Skin of body (tissue), 2 donors: Measurements from ENCODE around the gene LRRC75B. TPM values are rescaled to one million over a fixed set of nuclear protein-coding genes. Genes with fewer than 3 reads are reported as not detected.
"Not testable (repeated sequence)": the region's sequence is repeated elsewhere in the genome, so short reads cannot be mapped to it uniquely, and the experiment has no call there.

ENCODE experiments used
- DNase-seq: peaks from one replicate; lab custom pipeline; 2025; lab: John Stamatoyannopoulos, UW
- total RNA-seq: library from RNA; depleted of rRNA; stranded (reverse); fragments of >200 nt; gene quantifications from one replicate; pipeline ENCODE4 v1.2.3, GENCODE V29; 2014

The LRRC75B gene
- total RNA-seq, 1 donor from 2014 or later, result 6.2 TPM

DNA sequence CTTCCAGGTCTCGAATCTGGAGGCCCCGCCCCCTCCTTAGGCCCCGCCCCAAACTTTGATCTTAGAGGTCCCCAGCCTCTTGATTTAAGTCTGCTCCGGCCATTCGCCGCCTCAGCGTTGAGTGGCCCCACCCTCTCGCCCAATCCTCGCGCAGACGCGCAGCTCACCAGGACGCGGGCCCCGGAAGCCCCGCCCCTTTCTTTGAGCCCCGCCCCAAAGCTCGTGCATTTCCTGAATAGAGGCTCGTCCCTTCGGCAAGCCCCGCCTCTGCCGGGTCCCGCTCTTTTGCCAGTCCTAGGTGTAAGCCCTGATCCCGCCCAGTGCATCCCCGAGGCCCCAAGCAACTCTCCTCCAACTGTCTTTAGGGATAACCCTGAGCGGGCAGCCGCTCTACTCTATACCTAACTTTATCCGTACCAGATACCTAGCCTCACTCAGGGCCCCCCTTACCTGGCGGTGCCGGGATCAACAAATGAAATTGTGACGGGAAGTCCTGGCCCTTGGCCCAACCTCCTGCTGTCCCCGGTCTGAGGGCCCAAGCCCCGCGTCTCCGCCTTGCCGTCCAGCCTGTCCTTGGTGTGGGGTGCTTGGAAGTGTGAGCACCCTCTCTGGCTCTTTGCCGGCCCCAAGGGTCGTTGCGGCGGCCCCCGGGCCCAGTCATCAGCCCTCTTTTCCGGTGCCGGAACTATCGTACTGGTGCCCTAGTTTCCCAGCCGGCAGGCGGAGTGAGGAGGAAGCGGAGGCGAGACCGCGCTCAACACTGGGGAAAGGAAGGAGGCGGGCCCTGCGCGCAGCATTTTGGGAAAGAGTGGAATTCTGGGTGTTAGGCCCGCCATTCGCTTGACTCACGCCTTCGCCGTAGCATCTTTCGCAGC, 37.5 kb downstream of the LRRC75B start, which contains the start of gene SNRPD3:
Gene SNRPD3, plus strand, starts transcription at position 835 of the 875 bp plus-strand sequence. CDS start 1,676 bp downstream, outside the sequence.
- peak; percentile 99 for DNase-seq

DNA sequence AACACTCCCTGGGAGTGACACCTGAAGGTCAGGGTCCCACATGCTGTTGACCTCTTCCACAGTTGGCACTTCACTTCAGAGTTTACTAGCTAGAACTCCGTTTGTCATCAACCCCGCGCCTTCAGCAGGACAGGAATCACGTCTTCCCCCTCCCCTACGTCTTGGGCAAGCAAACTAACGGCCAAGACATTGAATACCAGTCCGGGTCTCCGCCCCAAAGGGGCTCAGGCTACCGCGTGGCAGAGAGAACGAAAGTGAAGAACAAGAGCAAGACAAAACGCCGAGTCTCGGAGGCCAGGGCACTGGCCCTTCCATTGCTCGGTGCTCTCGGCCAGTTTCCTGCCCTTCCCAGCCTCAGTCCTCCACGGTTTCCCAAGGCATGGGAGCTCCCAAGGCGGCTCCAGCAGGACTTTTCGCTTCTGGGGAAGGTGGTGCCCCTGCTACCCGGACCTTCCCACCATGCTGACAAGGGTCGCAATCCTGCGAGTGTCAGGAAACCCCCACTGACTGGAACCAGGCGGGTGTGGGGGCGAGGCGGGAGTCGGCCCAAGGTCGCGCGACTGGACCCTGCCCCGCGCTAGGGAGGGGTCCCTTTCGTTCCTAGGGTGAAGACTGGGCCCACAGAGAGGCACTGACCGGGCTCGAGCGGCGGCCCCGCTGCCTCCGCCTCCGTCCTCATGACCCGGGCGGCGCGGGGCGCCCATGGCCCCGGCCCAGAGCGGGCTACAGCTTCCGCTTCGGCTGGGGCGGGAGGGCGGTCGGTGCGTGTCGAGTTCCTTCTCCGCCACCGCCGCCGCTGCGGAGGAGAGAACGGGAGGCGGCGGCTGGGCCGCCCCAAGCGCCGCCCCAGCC, 38.3 kb downstream of the LRRC75B start, which contains the start of gene GUCD1:
Gene GUCD1, minus strand, starts transcription at position 826 of the 852 bp plus-strand sequence. Its CDS starts 147 bp downstream, at position 679.
- DNase-seq, result peak; percentile 31

DNA sequence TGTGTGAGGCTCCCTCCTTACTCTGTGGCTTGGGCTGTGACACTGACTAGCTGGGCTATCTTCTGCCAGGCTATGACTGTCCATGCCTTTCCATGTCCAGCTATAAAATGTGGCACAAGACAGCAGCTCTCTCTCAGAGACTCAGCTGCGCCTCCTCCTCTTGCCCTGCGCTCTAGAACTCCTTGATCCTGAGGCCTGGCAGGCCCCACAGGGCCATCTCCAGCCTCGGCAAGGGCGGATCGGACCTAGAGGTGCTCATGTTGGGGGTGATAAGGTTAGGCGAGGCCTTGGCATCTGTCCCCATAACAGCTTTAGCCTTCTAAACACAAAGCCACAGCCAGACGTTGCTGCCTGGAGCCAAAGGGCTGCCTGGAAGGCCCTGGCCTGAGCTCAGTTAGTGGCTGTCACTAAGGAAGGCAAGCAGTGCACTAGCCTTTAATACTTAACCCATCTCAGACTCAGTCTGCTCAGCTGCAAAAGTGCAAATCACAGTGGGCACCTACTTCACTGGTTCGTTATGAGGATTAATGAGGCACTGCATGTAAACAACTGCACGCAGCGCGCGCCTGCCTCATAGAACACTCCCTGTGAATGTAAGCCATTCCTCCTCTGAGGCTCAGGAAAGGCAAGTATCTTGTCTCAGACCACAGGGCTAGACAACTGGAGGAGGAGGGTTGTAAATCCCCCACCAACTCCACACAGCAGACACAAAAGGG, 39.1 kb downstream of the LRRC75B start:
- DNase-seq, result no peak

DNA sequence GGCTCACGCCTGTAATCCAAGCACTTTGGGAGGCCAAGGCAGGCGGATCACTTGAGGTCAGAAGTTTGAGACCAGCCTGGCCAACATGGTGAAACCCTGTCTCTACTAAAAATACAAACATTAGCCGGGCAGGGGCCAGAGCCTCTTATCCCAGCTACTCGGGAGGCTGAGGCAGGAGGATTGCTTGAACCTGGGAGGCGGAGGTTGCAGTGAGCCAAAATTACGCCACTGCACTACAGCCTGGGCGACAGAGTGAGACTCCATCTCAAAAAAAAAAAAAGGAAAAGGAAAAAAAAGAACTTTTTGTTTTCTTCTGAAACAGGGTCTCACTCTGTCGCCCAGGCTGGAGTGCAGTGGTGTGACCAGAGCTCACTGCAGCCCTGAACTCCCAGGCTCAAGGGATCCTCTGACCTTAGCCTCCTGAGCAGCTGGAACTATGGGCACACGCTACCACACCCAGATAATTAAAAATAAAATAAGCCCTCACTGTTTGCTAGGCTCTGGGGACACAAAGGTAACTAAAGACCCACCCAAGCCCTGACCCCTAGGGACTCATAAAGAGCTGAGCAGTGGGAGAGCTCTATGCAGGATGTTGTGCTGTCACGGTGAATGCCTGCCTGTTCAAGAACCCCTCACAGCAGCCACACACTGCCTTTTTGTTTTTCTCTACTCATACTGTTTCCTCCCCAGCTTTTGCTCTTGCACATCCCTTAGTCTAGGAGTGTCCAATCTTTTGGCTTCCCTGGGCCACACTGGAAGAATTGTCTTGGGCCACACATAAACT, 40.2 kb downstream of the LRRC75B start:
- DNase-seq, result not testable (repeated sequence)

DNA sequence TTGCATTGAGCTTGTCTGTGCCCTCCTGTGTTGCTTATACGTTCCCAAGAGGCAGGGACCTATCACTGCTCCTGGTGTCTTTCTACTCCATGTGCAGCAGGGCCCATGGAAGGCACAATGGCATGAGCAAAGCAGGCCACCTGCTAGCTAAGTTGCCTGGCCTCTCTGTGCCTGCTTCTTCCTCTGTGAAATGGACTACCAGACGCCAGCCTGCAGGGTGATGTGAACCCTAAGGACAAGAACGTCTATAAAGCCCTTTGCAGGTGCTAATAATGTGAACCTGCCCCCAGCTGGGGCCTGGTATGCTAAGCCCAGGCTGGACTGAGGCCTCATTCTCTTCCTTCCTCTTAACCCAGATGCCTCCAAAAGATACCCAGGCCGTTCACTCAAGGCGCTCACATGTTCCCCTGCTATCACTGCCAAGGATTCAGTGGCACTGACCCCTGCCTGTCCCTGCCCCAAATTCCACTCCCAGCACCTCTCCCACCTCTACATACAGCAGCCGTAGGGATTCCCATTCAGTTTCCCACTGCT, 41.9 kb downstream of the LRRC75B start:
- DNase-seq, result no peak

DNA sequence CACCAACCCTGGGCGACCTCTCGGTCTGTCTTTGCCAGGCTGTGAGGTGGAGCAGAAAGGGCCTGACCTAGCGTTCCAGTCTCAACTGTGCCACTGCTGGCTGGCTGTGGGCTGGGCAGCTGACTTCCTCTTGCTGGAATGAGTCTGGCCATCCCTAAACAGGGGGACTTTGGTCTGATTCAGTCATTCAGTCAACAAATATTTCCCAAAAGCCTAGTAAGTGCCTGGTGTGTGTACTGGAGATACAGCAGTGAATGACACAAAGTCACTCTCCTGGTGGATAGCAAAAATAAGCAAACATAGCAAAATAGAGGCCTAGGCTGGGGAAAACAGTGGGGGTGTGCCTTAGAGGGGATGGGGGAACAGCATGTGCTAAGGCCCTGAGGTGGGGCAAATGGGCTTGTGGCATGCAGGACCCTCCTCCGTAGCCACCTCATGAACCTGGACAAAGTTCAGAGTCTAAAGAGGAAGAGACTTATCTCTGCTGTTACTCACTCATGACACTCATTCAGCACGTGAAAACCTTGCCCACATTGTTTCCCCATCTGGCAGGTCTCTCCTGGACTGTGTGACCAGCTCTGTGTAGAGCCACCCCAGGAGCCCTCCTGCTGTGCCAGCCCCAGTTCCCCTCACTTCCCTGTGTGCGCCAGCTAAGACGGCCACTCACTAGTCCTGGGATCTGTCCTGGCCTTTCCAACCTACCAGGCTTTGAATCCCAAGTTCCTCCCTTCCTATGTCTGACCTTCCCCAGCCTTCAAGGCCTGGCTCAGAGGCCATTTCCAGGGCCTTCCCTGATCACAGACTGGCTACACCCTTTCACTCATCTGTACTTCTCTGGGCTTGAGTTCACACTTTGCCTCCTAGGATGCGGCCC, 42.6 kb downstream of the LRRC75B start:
- DNase-seq, result no peak

DNA sequence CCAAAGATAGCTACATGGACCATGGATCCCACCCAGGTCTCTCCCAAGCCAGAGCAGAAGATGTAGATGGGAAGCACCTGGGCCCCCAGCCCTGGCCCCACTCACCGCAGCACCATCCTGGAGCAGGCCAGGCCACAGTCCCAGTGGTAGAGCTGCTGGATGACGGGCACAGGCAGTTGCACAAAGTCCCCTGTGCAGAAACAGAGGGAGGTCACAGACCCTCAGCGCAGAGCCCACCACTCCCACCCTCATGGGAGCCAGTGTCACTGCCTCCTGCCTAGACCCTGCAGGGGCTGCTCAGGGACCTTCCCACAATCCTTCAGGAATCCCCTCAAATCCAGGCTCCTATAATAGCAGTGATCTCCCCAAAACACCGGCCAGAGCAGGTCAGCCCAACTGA, 44.1 kb downstream of the LRRC75B start:
- DNase-seq, result no peak

DNA sequence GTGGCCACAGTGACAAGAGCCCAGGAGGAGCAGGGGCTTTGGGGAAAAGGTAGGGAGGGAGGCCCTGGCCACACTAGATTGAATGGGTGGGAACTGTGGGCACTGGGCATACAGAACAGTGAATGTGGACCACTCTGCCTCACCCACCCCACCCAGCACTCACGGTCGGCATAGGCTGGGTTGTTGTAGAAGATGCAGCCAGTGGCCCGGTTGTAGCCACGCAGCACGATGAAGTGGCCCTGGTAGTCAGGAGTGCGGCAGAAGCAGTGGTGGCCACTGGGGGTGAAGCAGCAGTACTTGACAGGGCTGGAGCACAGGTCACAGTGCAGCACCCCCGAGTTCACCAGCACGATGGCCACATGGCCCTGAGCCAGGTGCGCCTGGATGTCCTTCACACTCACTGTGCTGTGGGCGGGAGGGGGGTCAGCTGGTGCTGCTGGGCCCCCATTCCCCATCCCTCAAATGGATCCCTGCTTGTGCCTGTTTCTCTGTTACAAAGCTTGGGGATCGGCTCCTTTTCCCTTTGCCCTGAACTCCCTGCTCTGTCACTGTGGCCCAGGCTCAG, 49.1 kb downstream of the LRRC75B start:
- no peak for DNase-seq

DNA sequence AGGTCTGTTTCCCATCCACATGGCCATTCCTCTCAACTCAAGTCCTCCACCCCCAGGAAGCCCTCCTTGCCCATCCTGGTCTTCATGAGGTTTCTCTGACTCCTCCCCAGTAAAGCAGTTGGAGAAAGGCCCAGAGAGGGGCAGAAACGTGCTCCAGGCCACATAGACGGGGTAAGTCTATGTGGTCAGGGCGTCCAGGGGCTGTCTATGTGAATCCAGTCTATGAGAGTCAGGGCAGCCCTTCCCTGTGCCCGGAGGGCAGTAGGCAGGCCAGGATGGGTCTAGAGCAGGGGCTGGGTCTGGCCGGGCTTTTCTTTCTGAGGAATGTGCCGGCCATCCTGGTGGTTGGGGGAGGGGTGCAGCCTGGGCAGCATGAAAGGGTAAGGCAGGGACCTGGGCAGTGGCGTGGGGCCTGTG, 49.7 kb downstream of the LRRC75B start:
- no peak for DNase-seq

DNA sequence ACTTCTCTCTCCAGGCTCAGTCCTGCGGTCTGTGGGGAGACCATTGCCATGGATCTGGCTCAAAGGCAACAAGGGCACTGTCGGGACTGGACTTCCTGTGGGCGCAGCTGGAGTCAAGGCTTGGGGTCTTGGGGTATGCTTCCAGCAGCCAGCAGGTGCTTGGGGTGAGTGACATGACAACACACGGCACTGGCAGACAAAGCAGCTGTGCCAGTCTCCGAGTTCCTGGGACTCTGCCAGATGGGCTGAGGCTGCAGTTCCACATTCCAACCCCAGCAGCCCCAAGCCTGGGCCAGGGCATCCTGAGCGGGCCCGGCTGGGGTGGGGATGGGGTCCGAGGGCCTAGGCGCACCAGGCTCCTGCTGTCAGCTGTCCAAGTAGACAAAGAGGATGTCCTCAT, 50.2 kb downstream of the LRRC75B start:
- DNase-seq, result no peak

DNA sequence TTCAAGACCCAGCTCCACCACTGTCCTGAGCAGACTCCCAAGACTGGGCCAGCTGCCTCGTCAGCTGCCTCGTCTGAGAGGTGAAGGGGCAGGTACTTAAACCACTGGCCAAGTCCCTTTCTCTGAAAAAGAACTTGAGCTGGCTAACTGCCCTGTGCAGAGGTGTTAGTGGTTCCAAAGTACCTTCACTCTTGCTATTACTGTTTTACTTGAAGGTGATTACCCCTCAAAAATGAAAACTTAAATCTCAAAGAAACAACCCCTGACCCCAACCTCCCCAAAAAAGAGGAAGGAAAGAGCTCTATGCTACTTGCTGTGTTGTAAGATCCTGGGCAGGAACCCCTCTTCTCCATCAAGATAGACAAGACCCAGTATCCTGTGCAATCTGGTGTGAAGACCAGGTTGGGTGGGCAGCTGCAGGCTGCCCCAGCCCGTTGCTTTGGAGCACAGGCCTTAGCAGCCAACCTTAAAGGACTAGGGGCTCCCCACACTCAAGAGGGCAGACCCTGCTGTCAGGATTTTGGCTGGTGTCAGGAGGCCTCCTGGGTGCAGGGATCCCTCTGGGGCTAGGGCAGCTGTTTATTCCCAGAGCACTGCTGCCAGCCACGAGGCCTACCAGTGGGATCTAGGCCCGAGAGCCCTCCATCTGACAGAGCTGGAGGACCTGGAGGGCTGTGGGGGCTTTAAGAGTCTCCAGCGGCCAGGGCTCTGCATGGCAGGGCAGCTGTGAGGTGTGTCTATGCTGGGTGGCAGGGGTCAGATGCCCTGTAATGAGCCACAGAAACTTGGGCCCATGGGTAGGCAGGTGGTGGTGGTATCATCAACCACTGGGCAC, 51.0 kb downstream of the LRRC75B start:
- no peak for DNase-seq

DNA sequence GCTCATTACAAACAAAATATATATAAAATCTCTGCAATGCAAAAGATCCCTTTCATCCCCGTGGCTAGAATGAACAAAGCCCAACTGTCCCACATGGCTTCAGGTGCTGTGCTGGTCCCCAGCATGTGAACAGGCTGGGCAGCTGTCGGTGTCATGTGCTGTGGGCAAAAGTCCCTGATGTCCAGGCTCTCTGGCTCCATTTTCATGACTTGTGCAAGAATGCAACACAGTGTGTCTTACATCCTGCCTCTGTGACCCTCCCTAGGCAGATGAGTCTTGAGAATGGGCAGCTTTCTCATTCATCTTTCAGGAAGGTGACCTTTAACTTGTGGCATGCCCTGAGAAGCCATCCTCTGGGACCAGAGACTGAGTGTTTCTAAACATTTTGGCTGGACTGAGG, 52.4 kb downstream of the LRRC75B start:
- no peak for DNase-seq

DNA sequence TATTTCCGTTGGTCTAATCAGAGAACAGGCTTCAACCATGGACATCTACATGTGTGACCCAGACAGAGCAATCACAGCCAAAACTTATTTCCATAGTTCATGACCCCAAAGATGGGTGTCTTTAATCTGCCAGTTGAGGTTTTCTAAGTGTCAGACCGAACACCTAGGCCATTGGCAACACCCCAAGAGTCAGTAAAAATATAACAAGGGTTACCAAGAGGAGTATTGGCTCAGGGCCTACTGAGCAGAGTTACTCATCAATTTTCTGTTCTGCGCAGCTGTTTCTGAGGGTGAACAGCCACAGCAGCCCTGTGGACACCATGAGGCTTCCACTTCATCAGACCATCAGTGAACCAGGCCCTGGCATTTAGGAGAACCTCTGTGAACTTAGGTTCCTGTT, 56.8 kb downstream of the LRRC75B start:
- no peak for DNase-seq

Other genes starting within 250 kb of the LRRC75B start
- gene ADORA2A, start 165.5 kb downstream of the LRRC75B start, total RNA-seq, result 2.7 TPM
- gene UPB1, start 97.7 kb downstream of the LRRC75B start, total RNA-seq, result 0.39 TPM
- gene GUCD1, start 37.9 kb downstream of the LRRC75B start, total RNA-seq, result 52.5 TPM
- 142 TPM for gene SNRPD3, start 37.1 kb downstream of the LRRC75B start, total RNA-seq
- gene GGT1, start 10.1 kb upstream of the LRRC75B start, total RNA-seq, result 2.5 TPM
- gene PIWIL3, start 181.6 kb upstream of the LRRC75B start, total RNA-seq, result not detected
- gene SGSM1, start 213.1 kb upstream of the LRRC75B start, total RNA-seq, result 1.3 TPM